Neural progenitor cell (in vitro differentiated cells): ENCODE measurements around the gene USE1. TPM values are rescaled to one million over a fixed set of nuclear protein-coding genes. Genes with fewer than 3 reads are reported as not detected.
A peak's percentile ranks its signal among the peaks of the same experiment; 100 is the strongest.

Experiments used
- DNase-seq: peaks from one replicate; pipeline ENCODE4 v3.0.0-alpha.2; 2016; ENCODE audit warnings: low spot score
- H2AFZ ChIP-seq: fragments of 200-600 bp; sonication (generic); replicated peaks from 2 replicates; pipeline ENCODE4 v1.6.1; 2016; ENCODE audit warnings: antibody characterized with exemption
- H3F3A ChIP-seq: fragments of 200-600 bp; sonication (generic); 2 replicates; pipeline ENCODE4 v1.6.1; 2016; ENCODE audit warnings: antibody characterized with exemption, low read depth
- H3K27ac ChIP-seq: fragments of 200-600 bp; sonication (generic); 2 replicates; pipeline ENCODE4 v1.5.1; 2016; ENCODE audit warnings: mild to moderate bottlenecking
- H3K27me3 ChIP-seq: fragments of 200-600 bp; sonication (generic); 2 replicates; pipeline ENCODE4 v1.6.1; 2016; ENCODE audit warnings: mild to moderate bottlenecking, moderate library complexity
- H3K36me3 ChIP-seq: fragments of 200-600 bp; sonication (generic); 2 replicates; pipeline ENCODE4 v1.5.1; 2016
- H3K4me1 ChIP-seq: fragments of 200-600 bp; sonication (generic); 2 replicates; pipeline ENCODE4 v1.6.1; 2016; ENCODE audit warnings: mixed run types
- H3K4me2 ChIP-seq: fragments of 200-600 bp; sonication (generic); 2 replicates; pipeline ENCODE4 v1.6.1; 2016
- H3K4me3 ChIP-seq: fragments of 200-600 bp; sonication (generic); 2 replicates; pipeline ENCODE4 v1.5.1; 2016
- H3K79me2 ChIP-seq: fragments of 200-600 bp; sonication (generic); 2 replicates; pipeline ENCODE4 v1.6.1; 2016; ENCODE audit warnings: low read depth
- H3K9ac ChIP-seq: fragments of 200-600 bp; sonication (generic); 2 replicates; pipeline ENCODE4 v1.6.1; 2016
- H3K9me3 ChIP-seq: fragments of 200-600 bp; sonication (generic); 2 replicates; pipeline ENCODE4 v1.5.1; 2016; ENCODE audit warnings: low read depth
- H4K20me1 ChIP-seq: fragments of 200-600 bp; sonication (generic); 2 replicates; pipeline ENCODE4 v1.6.1; 2016; ENCODE audit warnings: low read depth
- H3K27ac Mint-ChIP-seq: 3 replicates; pipeline ENCODE4 v1.8.0; 2021; ENCODE audit warnings: mixed read lengths
- H3K27me3 Mint-ChIP-seq: 2 replicates; pipeline ENCODE4 v1.8.0; 2022; ENCODE audit warnings: low read depth, mild to moderate bottlenecking, inconsistent platforms, moderate library complexity, mixed read lengths; ENCODE audit not compliant: insufficient read depth
- H3K36me3 Mint-ChIP-seq: 3 replicates; pipeline ENCODE4 v1.8.0; 2021; ENCODE audit warnings: mixed read lengths
- H3K4me1 Mint-ChIP-seq: 3 replicates; pipeline ENCODE4 v1.8.0; 2021; ENCODE audit warnings: mixed read lengths
- H3K4me3 Mint-ChIP-seq: 3 replicates; pipeline ENCODE4 v1.8.0; 2021; ENCODE audit warnings: mild to moderate bottlenecking, moderate library complexity, mixed read lengths
- H3K9me3 Mint-ChIP-seq: 3 replicates; pipeline ENCODE4 v1.8.0; 2020; ENCODE audit warnings: mixed read lengths
- EZH2 ChIP-seq: fragments of 200-600 bp; sonication (generic); IDR thresholded peaks from 2 replicates; pipeline ENCODE4 v1.6.1; 2017; ENCODE audit warnings: antibody characterized with exemption, mild to moderate bottlenecking, moderate library complexity
- EZH2phosphoT487 ChIP-seq: fragments of 200-600 bp; sonication (generic); IDR thresholded peaks from 2 replicates; pipeline ENCODE4 v1.6.1; 2017; ENCODE audit warnings: antibody characterized with exemption
- total RNA-seq: library from RNA; depleted of rRNA; stranded (reverse); fragments of >200 nt; gene quantifications from 2 replicates; pipeline ENCODE4 v1.2.3, GENCODE V29; 2015; ENCODE audit warnings: low replicate concordance
- TF ChIP-seq, protein P1 (sequence below): fragments of 200-600 bp; sonication (generic); IDR thresholded peaks from 2 replicates; pipeline ENCODE4 v1.5.1; 2017; ENCODE audit warnings: antibody characterized with exemption, mild to moderate bottlenecking

USE1 gene
- total RNA-seq, 1 donor from 2014 or later, result 12.1 TPM

GRCh38 chr19:17220207-17220758 lies 5.1 kb downstream of the USE1 start:
- Histone ChIP-seq H3K4me2 (no peak overlapping the region), H4K20me1 (no peaks in the 10 kb centered on the region), H3K27ac (no peak overlapping the region), H3K27me3 (no peaks in the 10 kb centered on the region), H3K79me2 (no peaks in the 10 kb centered on the region), H3K4me1 (no peaks in the 10 kb centered on the region), H3K9ac (no peak overlapping the region), H3K9me3 (no peaks in the 10 kb centered on the region), H3K36me3 (no peaks in the 10 kb centered on the region), H3K4me3 (no peak overlapping the region), H2AFZ (no peak overlapping the region), H3F3A (peaks cover 2% of the 10 kb centered on the region)
- DNase-seq, result no peak
- H3K4me3 Mint-ChIP-seq, result peak overlapping the region; percentile 41
- peaks cover 6% of the 10 kb centered on the region for H3K4me1 Mint-ChIP-seq
- H3K27ac Mint-ChIP-seq, result peak overlapping the region; percentile 60
- peaks cover 7% of the 10 kb centered on the region for H3K36me3 Mint-ChIP-seq
- TF ChIP-seq, protein P1, sequence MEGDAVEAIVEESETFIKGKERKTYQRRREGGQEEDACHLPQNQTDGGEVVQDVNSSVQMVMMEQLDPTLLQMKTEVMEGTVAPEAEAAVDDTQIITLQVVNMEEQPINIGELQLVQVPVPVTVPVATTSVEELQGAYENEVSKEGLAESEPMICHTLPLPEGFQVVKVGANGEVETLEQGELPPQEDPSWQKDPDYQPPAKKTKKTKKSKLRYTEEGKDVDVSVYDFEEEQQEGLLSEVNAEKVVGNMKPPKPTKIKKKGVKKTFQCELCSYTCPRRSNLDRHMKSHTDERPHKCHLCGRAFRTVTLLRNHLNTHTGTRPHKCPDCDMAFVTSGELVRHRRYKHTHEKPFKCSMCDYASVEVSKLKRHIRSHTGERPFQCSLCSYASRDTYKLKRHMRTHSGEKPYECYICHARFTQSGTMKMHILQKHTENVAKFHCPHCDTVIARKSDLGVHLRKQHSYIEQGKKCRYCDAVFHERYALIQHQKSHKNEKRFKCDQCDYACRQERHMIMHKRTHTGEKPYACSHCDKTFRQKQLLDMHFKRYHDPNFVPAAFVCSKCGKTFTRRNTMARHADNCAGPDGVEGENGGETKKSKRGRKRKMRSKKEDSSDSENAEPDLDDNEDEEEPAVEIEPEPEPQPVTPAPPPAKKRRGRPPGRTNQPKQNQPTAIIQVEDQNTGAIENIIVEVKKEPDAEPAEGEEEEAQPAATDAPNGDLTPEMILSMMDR, result no peak
- TF ChIP-seq EZH2, result no peak
- no peak for TF ChIP-seq EZH2phosphoT487
- no peaks in the 10 kb centered on the region for H3K9me3 Mint-ChIP-seq
- no peaks in the 10 kb centered on the region for H3K27me3 Mint-ChIP-seq

DNA sequence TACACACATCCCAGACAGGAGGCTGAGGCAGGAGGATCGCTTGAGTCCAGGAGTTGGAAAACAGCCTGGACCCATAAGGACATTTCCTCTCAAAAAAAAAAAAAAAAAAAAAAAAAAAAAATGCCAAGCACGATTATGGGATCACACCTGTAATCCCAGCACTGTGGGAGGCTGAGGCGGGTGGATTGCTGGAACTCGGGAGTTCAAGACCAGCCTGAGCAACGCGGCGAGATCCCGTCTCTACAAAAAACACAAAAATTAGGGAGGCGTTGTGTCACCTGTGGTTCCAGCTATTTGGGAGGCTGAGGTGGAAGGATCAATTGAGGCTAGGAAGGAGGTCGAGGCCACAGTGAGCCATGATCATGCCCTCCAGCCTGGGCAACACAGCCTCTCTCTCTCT lies 9.9 kb downstream of the USE1 start:
- Mint-ChIP-seq H3K4me3 (peak overlapping the region; percentile 89), H3K27ac (no peak overlapping the region), H3K36me3 (peaks cover 2% of the 10 kb centered on the region), H3K4me1 (peaks cover 9% of the 10 kb centered on the region), H3K27me3 (peaks cover 7% of the 10 kb centered on the region), H3K9me3 (no peaks in the 10 kb centered on the region)
- TF ChIP-seq EZH2 (no peak), EZH2phosphoT487 (no peak)
- TF ChIP-seq, protein P1, result no peak
- Histone ChIP-seq H3K4me1 (peaks cover 3% of the 10 kb centered on the region), H3K9ac (no peak overlapping the region), H3K27ac (no peak overlapping the region), H3K36me3 (no peaks in the 10 kb centered on the region), H3K4me3 (no peak overlapping the region), H4K20me1 (no peaks in the 10 kb centered on the region), H3K27me3 (no peaks in the 10 kb centered on the region), H3F3A (peaks cover 35% of the 10 kb centered on the region), H3K79me2 (no peaks in the 10 kb centered on the region), H3K4me2 (no peak overlapping the region), H3K9me3 (no peaks in the 10 kb centered on the region), H2AFZ (no peak overlapping the region)
- DNase-seq, result no peak

DNA sequence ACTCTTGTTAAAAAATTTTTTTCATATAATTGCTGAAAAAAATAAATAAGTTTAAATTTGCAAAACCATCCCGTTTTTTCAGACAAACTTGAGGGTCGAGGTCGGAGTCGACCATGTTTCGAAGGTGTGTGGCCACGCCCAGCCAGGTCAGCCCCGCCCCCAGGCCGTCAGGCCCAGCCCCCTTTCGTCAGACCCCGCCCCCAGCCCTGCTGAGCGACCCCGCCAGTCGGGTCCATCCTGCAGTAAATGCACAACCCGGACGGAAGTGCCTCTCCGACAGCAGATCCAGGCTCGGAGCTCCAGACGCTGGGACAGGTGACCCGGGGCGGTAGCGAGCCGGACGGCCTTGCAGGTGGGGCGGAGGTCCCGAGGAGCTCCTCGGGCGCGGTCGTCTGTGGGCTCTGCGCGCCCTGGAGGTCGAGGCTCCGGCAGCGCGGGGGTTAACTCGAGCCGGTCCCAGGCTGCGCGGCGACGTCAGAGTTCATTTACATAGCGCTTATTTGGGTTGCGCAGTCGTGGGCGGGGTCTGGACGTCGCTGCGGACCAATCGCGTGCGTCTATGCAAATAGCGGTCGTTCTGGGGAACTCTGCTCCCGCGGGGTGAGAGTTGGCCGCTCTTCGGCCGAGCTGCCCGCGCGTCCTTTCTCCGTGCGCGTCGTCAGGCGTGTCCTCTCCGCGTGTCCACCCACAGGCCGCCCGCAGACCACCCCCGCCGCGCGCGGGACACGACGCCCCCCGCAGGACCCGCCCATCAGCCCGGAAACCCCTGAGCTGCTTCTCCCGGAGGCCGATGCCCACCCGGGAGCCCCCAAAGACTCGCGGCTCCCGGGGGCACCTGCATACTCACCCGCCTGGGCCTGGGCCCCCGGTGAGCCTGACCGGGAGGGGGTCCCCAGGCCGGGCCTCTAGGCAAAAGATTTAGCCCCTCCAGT lies 11.1 kb downstream of the USE1 start, which contains the start of gene OCEL1:
Gene OCEL1, plus strand, starts transcription at position 225 of the 932 bp plus-strand sequence. Its CDS starts 22 bp downstream, at position 247.
- Mint-ChIP-seq H3K9me3 (no peaks in the 10 kb centered on the region), H3K27ac (peak within 1 kb of the TSS; percentile 86), H3K36me3 (peaks cover 6% of the 10 kb centered on the region), H3K27me3 (peaks cover 10% of the 10 kb centered on the region), H3K4me3 (peak within 1 kb of the TSS; percentile 89), H3K4me1 (peaks cover 6% of the 10 kb centered on the region)
- TF ChIP-seq EZH2 (no peak), EZH2phosphoT487 (no peak)
- TF ChIP-seq, protein P1, result no peak
- DNase-seq, result peak; percentile 100
- H3K9me3 ChIP-seq, result no peaks in the 10 kb centered on the region
- H3K36me3 ChIP-seq, result no peaks in the 10 kb centered on the region
- peak within 1 kb of the TSS; percentile 76 for H3K4me3 ChIP-seq
- peak within 1 kb of the TSS; percentile 77 for H2AFZ ChIP-seq
- H3K4me1 ChIP-seq, result peaks cover 3% of the 10 kb centered on the region
- H4K20me1 ChIP-seq, result no peaks in the 10 kb centered on the region
- H3K27me3 ChIP-seq, result no peaks in the 10 kb centered on the region
- peaks cover 38% of the 10 kb centered on the region for H3F3A ChIP-seq
- H3K79me2 ChIP-seq, result no peaks in the 10 kb centered on the region
- H3K9ac ChIP-seq, result peak within 1 kb of the TSS; percentile 60
- peak within 1 kb of the TSS; percentile 88 for H3K27ac ChIP-seq
- H3K4me2 ChIP-seq, result peak within 1 kb of the TSS; percentile 95
